Esophagus muscularis mucosa (tissue), 3 donors: ENCODE results near the gene MEFV.

ENCODE experiments used
- CTCF ChIP-seq, 3 experiments: fragments of 200-600 bp in 2 of 3; fragments of 450-650 bp in 1 of 3; sonication (generic) in 2 of 3; IDR thresholded peaks; one replicate each; pipeline ENCODE4 v1.5.1; 2017 to 2019; ENCODE audit warnings: antibody characterized with exemption in 3 of 3, mild to moderate bottlenecking in 2 of 3, moderate library complexity in 1 of 3
- POLR2A ChIP-seq: fragments of 450-650 bp; IDR thresholded peaks from one replicate; pipeline ENCODE4 v1.6.1; 2017; ENCODE audit warnings: antibody characterized with exemption, moderate library complexity, mild to moderate bottlenecking, low read depth
- POLR2AphosphoS5 ChIP-seq, 2 donors: sonication (generic); formaldehyde crosslinking; IDR thresholded peaks; one replicate each; pipeline ENCODE4 v1.6.1; 2017; ENCODE audit warnings: antibody characterized with exemption in 2 of 2

DNA sequence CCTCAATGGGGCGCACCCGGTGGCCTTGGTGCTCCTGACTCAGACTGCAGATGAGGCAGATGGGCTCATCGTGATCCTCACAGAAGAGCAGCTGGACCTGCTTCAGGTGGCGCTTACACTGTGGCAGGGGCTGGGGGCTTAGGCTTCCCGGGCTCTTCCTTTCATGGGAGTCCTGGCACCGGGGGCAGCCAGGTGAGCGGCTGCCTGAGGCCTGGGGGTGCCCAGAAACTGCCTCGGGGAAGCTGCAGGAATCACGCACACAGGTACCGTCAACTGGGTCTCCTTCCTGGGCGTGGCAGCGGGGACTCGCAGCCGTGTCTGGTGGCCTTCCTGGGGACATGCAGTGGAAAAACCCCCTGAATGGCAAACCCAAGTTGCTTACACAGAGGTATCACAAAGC, 7.0 kb downstream of the MEFV start:
- TF ChIP-seq POLR2A (no peak), CTCF (IDR thresholded peaks at IDR 0.05) (no peak), POLR2AphosphoS5 (IDR thresholded peaks at IDR 0.05) (no peak)
